ENCODE data around the gene ULK4.

ULK4 gene

GRCh38 chr3:41219424-41219823 is 742.5 kb downstream of the ULK4 start:
- no peak for DNase-seq (ENCODE audit: low read depth)
- no peak overlapping the region for H3K4me3 ChIP-seq (ENCODE audit: low read depth, low read length)
- TF ChIP-seq CTCF (IDR thresholded peaks at IDR 0.05; ENCODE audit: low read depth, low read length): no peak
- TF ChIP-seq POLR2A (IDR thresholded peaks at IDR 0.05; ENCODE audit: extremely low read depth, insufficient read length): no peak
- TF ChIP-seq, protein P1, sequence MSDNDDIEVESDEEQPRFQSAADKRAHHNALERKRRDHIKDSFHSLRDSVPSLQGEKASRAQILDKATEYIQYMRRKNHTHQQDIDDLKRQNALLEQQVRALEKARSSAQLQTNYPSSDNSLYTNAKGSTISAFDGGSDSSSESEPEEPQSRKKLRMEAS (IDR thresholded peaks at IDR 0.05; ENCODE audit: low read depth, low read length): no peak
- no peak for TF ChIP-seq MYC (IDR thresholded peaks at IDR 0.05; ENCODE audit: low read depth, low read length)

- DNase-seq (ENCODE audit: low read depth): no peak
- no peak overlapping the region for H3K4me3 ChIP-seq (ENCODE audit: low read depth, low read length)
- TF ChIP-seq, protein P1 (IDR thresholded peaks at IDR 0.05; ENCODE audit: low read depth, low read length): no peak
- no peak for TF ChIP-seq CTCF (IDR thresholded peaks at IDR 0.05; ENCODE audit: low read depth, low read length)
- no peak for TF ChIP-seq POLR2A (IDR thresholded peaks at IDR 0.05; ENCODE audit: extremely low read depth, insufficient read length)
- no peak for TF ChIP-seq MYC (IDR thresholded peaks at IDR 0.05; ENCODE audit: low read depth, low read length)
Measured at GRCh38 chr3:41216993-41217392, 744.9 kb downstream of the ULK4 start.

GRCh38 chr3:41216422-41216821 is 745.5 kb downstream of the ULK4 start:
- H3K4me3 ChIP-seq (ENCODE audit: low read depth, low read length): no peak overlapping the region
- no peak for DNase-seq (ENCODE audit: low read depth)
- TF ChIP-seq MYC (IDR thresholded peaks at IDR 0.05; ENCODE audit: low read depth, low read length): no peak
- no peak for TF ChIP-seq POLR2A (IDR thresholded peaks at IDR 0.05; ENCODE audit: extremely low read depth, insufficient read length)
- no peak for TF ChIP-seq CTCF (IDR thresholded peaks at IDR 0.05; ENCODE audit: low read depth, low read length)
- TF ChIP-seq, protein P1 (IDR thresholded peaks at IDR 0.05; ENCODE audit: low read depth, low read length): no peak

- no peak for DNase-seq (ENCODE audit: low read depth)
- TF ChIP-seq, protein P1 (IDR thresholded peaks at IDR 0.05; ENCODE audit: low read depth, low read length): no peak
- TF ChIP-seq CTCF (IDR thresholded peaks at IDR 0.05; ENCODE audit: low read depth, low read length) (no peak), MYC (IDR thresholded peaks at IDR 0.05; ENCODE audit: low read depth, low read length) (no peak), POLR2A (IDR thresholded peaks at IDR 0.05; ENCODE audit: extremely low read depth, insufficient read length) (no peak)
- no peak overlapping the region for H3K4me3 ChIP-seq (ENCODE audit: low read depth, low read length)
Measured at GRCh38 chr3:41213588-41213987, 748.3 kb downstream of the ULK4 start.

DNA sequence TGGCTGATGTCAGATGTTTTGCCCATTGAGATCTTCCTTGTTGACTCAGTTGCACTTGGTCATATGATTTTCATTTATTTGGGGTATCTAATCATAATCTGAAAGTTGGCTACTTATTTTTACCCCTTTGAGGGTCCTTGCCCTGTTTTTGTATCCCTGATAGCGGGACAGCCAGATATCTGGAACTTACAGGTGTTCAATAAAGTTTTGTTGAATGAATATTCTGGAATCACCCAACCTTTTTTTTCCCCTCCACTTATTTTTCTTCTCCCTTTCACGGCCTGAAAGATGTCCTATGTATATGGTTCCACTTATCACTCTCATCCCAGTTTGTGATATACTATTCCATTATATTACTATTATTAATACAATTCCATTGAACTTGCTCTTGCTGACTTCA is 749.8 kb downstream of the ULK4 start:
- DNase-seq (ENCODE audit: low read depth): no peak
- H3K4me3 ChIP-seq (ENCODE audit: low read depth, low read length): no peak overlapping the region
- TF ChIP-seq POLR2A (IDR thresholded peaks at IDR 0.05; ENCODE audit: extremely low read depth, insufficient read length) (no peak), CTCF (IDR thresholded peaks at IDR 0.05; ENCODE audit: low read depth, low read length) (no peak), MYC (IDR thresholded peaks at IDR 0.05; ENCODE audit: low read depth, low read length) (no peak)
- TF ChIP-seq, protein P1 (IDR thresholded peaks at IDR 0.05; ENCODE audit: low read depth, low read length): no peak

DNA sequence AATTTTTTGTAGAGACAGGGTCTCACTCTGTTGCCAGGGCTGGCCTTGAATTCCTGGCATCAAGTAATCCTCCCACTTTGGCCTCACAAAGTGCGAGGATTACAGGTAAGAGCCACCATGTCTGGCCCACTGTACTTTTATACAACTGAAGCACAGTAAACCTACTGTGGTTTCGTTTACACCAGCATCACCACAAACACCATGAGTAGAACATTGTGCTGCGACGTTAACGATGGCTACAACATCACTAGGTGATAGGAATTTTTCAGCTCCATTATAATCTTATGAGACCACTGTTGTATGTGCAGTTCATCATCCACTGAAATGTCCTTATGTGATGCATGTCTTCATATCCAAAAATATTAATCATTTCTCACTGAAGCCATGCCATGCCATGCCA is 750.9 kb downstream of the ULK4 start:
- TF ChIP-seq CTCF (IDR thresholded peaks at IDR 0.05; ENCODE audit: low read depth, low read length) (no peak), MYC (IDR thresholded peaks at IDR 0.05; ENCODE audit: low read depth, low read length) (no peak), POLR2A (IDR thresholded peaks at IDR 0.05; ENCODE audit: extremely low read depth, insufficient read length) (no peak)
- TF ChIP-seq, protein P1 (IDR thresholded peaks at IDR 0.05; ENCODE audit: low read depth, low read length): no peak
- H3K4me3 ChIP-seq (ENCODE audit: low read depth, low read length): no peak overlapping the region
- no peak for DNase-seq (ENCODE audit: low read depth)

Data from NB4 (cell line).